ENCODE measurements around the gene NAT10.

Gene NAT10

DNA sequence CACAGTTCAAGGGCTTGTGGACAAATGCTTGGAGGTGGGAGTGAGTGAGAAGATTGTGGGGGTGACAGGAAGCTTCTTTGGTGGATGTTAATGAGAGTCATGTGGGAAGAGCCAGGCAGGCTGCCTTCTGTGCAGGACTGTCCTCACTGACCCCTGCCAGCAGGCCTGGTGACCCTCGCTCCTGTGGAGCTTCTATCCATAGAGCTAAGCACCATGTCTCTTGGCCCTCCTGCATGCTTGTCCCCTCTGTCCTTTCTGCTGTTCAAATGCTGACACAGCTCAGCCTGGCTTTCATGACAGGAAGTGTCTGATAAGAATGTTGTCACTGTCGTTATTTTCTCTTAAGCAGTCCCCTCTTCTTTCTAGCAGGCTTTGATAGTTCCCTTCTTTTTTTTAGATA, 37.6 kb downstream of the NAT10 start:
- TF ChIP-seq, protein P1, sequence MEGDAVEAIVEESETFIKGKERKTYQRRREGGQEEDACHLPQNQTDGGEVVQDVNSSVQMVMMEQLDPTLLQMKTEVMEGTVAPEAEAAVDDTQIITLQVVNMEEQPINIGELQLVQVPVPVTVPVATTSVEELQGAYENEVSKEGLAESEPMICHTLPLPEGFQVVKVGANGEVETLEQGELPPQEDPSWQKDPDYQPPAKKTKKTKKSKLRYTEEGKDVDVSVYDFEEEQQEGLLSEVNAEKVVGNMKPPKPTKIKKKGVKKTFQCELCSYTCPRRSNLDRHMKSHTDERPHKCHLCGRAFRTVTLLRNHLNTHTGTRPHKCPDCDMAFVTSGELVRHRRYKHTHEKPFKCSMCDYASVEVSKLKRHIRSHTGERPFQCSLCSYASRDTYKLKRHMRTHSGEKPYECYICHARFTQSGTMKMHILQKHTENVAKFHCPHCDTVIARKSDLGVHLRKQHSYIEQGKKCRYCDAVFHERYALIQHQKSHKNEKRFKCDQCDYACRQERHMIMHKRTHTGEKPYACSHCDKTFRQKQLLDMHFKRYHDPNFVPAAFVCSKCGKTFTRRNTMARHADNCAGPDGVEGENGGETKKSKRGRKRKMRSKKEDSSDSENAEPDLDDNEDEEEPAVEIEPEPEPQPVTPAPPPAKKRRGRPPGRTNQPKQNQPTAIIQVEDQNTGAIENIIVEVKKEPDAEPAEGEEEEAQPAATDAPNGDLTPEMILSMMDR (conservative IDR thresholded peaks at IDR 0.05; ENCODE audit: low read depth, low read length): no peak

DNA sequence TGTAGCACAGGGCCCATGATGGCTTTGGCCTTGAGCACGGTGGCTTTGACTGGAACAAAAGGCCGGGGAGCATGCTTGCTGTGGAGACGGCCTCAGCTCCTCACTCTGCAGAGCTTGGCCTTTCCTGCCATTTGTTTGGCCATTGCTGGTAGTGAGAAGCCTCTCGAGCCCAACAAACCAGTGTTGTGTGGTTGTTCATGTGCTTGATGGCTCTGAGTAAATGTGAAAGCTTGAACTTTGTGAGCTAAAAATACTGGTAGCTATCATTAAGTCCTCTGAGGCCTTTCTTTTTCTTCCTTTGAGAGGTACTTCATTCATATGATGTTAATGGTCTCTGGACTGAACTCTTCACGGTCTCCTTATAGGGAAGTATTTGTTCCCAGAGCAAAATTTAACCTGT, 39.6 kb downstream of the NAT10 start:
- no peak for DNase-seq (ENCODE audit: low read depth)
- no peak overlapping the region for H3K4me3 ChIP-seq (ENCODE audit: low read length)
- TF ChIP-seq, protein P1 (conservative IDR thresholded peaks at IDR 0.05; ENCODE audit: low read depth, low read length): no peak

More for the DNA sequence above, 37.6 kb downstream of the NAT10 start:
- H3K4me3 ChIP-seq (ENCODE audit: low read length): no peak overlapping the region
- no peak for DNase-seq (ENCODE audit: low read depth)

DNA sequence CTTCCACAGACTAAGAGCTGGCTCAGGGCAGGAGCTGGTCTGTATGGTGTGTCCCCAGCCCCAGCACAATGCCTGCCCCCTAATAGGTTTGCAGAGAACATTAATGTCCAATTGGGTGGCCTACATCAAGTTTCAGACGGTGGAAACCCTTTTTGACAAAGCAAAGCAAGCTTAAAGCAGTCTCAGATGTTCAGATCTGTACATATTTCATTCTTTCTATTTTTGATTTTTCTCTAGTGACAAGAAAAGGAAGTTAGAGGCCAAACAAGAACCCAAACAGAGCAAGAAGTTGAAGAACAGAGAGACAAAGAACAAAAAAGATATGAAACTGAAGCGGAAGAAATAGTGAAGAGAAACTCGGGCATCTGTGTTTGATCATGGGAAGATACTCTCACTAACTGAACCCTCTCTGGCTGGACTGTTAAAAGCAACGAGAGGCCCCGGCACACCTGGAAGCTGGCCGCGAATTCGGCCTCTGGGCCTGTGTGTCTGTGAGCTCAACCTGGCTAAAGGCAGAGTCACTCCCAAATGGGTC, 40.5 kb downstream of the NAT10 start:
- TF ChIP-seq, protein P1 (conservative IDR thresholded peaks at IDR 0.05; ENCODE audit: low read depth, low read length): no peak
- no peak overlapping the region for H3K4me3 ChIP-seq (ENCODE audit: low read length)
- no peak for DNase-seq (ENCODE audit: low read depth)

DNA sequence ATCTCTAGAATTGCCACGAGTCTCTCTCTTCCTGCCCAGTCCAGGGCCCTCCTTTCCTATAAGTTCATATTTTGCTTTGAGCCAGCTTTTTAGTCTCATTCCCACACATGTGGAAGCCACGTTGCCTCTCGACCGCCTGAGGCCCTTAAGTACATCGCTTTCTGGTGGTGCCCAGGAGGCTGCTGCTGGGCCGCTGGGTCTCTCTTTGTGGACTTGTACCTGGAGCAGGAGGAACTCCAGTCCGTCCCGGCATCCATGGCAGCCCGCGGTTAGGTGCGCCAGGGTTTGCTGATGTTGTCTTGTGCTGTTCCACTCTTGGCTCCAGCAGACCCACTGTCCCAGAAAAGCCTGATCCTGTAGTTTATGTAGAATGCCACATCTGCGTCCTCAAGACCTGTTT, 41.0 kb downstream of the NAT10 start:
- H3K4me3 ChIP-seq (ENCODE audit: low read length): no peak overlapping the region
- DNase-seq (ENCODE audit: low read depth): no peak
- TF ChIP-seq, protein P1 (conservative IDR thresholded peaks at IDR 0.05; ENCODE audit: low read depth, low read length): no peak

DNA sequence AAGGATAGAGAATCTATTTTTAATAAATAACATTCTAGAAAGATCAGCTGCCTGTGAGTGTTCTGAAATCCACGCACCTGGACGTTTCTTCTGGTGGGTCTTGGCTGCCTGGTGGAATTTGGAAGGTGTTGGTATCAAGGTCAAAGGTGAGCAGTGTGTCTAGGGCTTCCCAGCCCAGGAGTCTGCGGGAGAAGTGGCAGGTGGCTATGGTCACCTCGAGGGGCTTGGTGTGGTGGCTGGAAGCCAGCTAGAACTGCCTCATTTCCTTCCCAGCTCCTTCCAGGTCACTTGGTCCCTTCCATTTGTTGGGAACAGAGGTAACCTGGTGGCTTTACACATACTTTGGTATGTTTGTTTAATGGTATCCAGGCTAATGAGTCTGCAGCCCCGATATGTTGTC, 41.4 kb downstream of the NAT10 start:
- TF ChIP-seq, protein P1 (conservative IDR thresholded peaks at IDR 0.05; ENCODE audit: low read depth, low read length): no peak
- no peak for DNase-seq (ENCODE audit: low read depth)
- H3K4me3 ChIP-seq (ENCODE audit: low read length): no peak overlapping the region

DNA sequence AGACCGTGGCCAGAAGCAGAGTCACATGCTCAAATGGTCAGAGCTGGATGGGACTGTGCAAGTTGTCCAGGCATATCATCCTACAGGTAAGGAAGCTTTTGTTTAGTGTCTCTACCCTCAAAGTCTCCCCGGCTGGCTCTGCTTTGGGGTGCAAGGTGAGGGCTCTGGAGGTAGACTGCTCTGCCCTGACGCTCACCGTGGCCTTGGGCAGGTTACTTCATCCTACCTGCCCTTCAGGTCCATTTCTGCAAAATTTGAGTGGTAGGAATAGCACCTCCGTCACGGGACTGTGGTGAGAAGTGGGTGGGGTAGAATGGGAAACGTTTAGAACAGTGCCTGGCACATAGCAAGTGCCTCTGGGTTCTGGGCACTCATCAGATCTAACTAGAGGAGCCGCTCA, 42.2 kb downstream of the NAT10 start:
- no peak overlapping the region for H3K4me3 ChIP-seq (ENCODE audit: low read length)
- TF ChIP-seq, protein P1 (conservative IDR thresholded peaks at IDR 0.05; ENCODE audit: low read depth, low read length): no peak
- DNase-seq (ENCODE audit: low read depth): no peak

DNA sequence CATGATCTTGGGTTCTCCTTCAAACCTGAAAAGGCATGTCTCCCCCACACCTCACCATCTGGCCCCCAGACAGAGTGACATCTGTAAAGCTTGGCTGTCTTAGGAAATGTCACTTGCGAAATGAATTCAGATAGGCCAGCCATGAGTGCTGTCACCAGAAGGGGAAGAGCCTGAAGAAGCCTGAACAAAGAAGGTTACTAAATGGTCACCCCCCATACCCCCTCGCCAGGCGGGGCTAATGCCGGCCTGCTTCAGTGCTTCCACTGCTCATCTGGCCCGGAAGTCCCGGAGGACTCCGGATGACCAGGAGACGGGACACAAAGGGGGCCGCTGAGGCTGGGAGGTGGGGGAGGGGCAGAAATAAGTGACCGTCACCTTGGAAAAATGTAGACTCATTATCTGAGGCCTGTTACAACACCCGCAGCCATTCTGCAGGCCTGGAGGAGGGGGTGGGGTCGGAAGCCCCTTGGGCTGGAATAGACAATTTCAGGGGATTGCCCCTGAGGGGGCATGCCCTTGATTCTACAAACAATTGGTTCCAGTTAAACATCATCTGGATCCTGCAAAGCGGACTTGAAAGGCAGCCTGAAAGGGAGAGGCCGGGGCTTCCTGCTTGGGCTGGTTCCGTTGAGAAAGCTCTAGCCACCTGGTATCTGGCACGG, 43.2 kb downstream of the NAT10 start:
- TF ChIP-seq, protein P1 (conservative IDR thresholded peaks at IDR 0.05; ENCODE audit: low read depth, low read length): no peak
- DNase-seq (ENCODE audit: low read depth): no peak
- no peak overlapping the region for H3K4me3 ChIP-seq (ENCODE audit: low read length)
